HL-60 (cell line): ENCODE data around the gene MPRIP.

ENCODE experiments used
- CTCF ChIP-seq: IDR thresholded peaks from one replicate; pipeline ENCODE4 v1.5.1; 2011; ENCODE audit warnings: low read length, control low read depth, inconsistent platforms; ENCODE audit not compliant: insufficient read depth
- GABPA ChIP-seq: IDR thresholded peaks from 2 replicates; pipeline ENCODE4 v1.6.1; 2012; ENCODE audit warnings: low read depth
- POLR2AphosphoS5 ChIP-seq: IDR thresholded peaks from 2 replicates; pipeline ENCODE4 v1.6.1; 2012; ENCODE audit warnings: low read depth
- SPI1 ChIP-seq: IDR thresholded peaks from 2 replicates; pipeline ENCODE4 v1.6.1; 2012; ENCODE audit warnings: low read depth, mild to moderate bottlenecking, borderline replicate concordance

GRCh38 chr17:17060930-17061329, 18.7 kb downstream of the MPRIP start:
- no peak for TF ChIP-seq CTCF
- TF ChIP-seq SPI1 = no peak
- TF ChIP-seq POLR2AphosphoS5 = no peak
- TF ChIP-seq GABPA = no peak
